Spleen (tissue), 11 donors: ENCODE data around the gene IL11RA. TPM values are rescaled to one million over a fixed set of nuclear protein-coding genes. Genes with fewer than 3 reads are reported as not detected.

Experiments
- DNase-seq: peaks from one replicate; pipeline ENCODE4 v3.0.0-alpha.2; 2020
- H3K27ac ChIP-seq, 8 donors: fragments of 200-600 bp; sonication (generic) in 7 of 8; 1 replicate in 4 of 8; 2 replicates in 4 of 8; pipeline versions ENCODE4 v1.5.0 to v1.8.0; 2016 to 2021; ENCODE audit warnings: inconsistent platforms in 4 of 8, mild to moderate bottlenecking in 4 of 8, moderate library complexity in 1 of 8
- H3K27me3 ChIP-seq, 7 donors: fragments of 200-600 bp; sonication (generic) in 6 of 7; replicated peaks in 1 of 7; 1 replicate in 4 of 7; 2 replicates in 3 of 7; pipeline versions ENCODE4 v1.5.0 to v1.8.0; 2016 to 2021; ENCODE audit warnings: inconsistent platforms in 3 of 7, mild to moderate bottlenecking in 1 of 7
- H3K36me3 ChIP-seq, 6 donors: fragments of 200-600 bp; sonication (generic) in 5 of 6; 1 replicate in 4 of 6; 2 replicates in 2 of 6; pipeline versions ENCODE4 v1.5.0 to v1.8.0; 2016 to 2021; ENCODE audit warnings: inconsistent platforms in 2 of 6
- H3K4me1 ChIP-seq, 6 donors: fragments of 200-600 bp; sonication (generic) in 5 of 6; 1 replicate in 3 of 6; 2 replicates in 3 of 6; pipeline versions ENCODE4 v1.5.0 to v1.8.0; 2016 to 2021; ENCODE audit warnings: inconsistent platforms in 3 of 6
- H3K4me3 ChIP-seq, 8 donors: fragments of 200-600 bp; sonication (generic) in 7 of 8; 1 replicate in 4 of 8; 2 replicates in 4 of 8; pipeline versions ENCODE4 v1.5.0 to v1.8.0; 2016 to 2021; ENCODE audit warnings: inconsistent platforms in 4 of 8, mild to moderate bottlenecking in 4 of 8, moderate library complexity in 2 of 8
- H3K9me3 ChIP-seq, 8 donors: fragments of 200-600 bp; sonication (generic) in 7 of 8; 1 replicate in 4 of 8; 2 replicates in 4 of 8; pipeline versions ENCODE4 v1.5.0 to v1.8.0; 2016 to 2021; ENCODE audit warnings: inconsistent platforms in 4 of 8
- POLR2A ChIP-seq, 3 donors: fragments of 450-650 bp; IDR thresholded peaks; one replicate each; pipeline ENCODE4 v1.5.1; 2017; ENCODE audit warnings: antibody characterized with exemption in 3 of 3, mild to moderate bottlenecking in 1 of 3
- POLR2AphosphoS5 ChIP-seq, 3 donors: sonication (generic); formaldehyde crosslinking; IDR thresholded peaks; one replicate each; pipeline ENCODE4 v1.5.1; 2017; ENCODE audit warnings: antibody characterized with exemption in 3 of 3
- WGBS, 5 donors: extraction: QIAGEN DNeasy Blood & Tissue Kit in 3 of 5; methylation state at CpG; one replicate each; pipeline versions ENCODE4 v1.1.5 to v1.1.7; 2013 to 2018; 5-methylcytosine and 5-hydroxymethylcytosine counted together
- intact Hi-C: fragments of 100-400 bp; cut with DNase I; formaldehyde crosslinking; loops from one replicate; pipeline ENCODE4 v1.15.0; 2023; ENCODE audit warnings: low total_unique reads
- polyA plus RNA-seq, 3 donors: library from polyadenylated mRNA; stranded (reverse); fragments of 200-250 nt; gene quantifications; one replicate each; pipeline ENCODE4 v1.2.1, GENCODE V29; 2013
- total RNA-seq, 7 donors: library from RNA; depleted of rRNA in 3 of 7; stranded (reverse); fragments of >200 nt in 3 of 7; fragmentation: NEBNext Ultra II Directional in 4 of 7; extraction: Animal tissue kit (Norgen Biotek cat#: 25700) in 4 of 7; gene quantifications; one replicate each; pipeline versions ENCODE4 v1.1.0 to v1.2.1, GENCODE V29; 2016 to 2021
- TF ChIP-seq, protein P1 (sequence below), 11 experiments: fragments of 200-600 bp in 7 of 11; fragments of 450-650 bp in 4 of 11; sonication (generic) in 4 of 11; IDR thresholded peaks in 8 of 11; conservative IDR thresholded peaks in 3 of 11; 1 replicate in 7 of 11; 2 replicates in 4 of 11; pipeline versions ENCODE4 v1.4.0 to v1.8.0; 2016 to 2021; ENCODE audit warnings: antibody characterized with exemption in 11 of 11, inconsistent platforms in 4 of 11, mild to moderate bottlenecking in 1 of 11
- donor health status: healthy with polysubstance abuse.
- donor health status: DM: no; HTN: no; CAD: no; lungs with moderate emphysema.
- donor health status: DM: no; HTN: no; CAD: no.
- donor health status: Bipolar disorder and iron deficiency.
- donor health status: healthy.
- donor health status: DM: no; HTN: no; CAD: no.
- donor health status: DM: yes; HTN: yes; CAD: no.

The IL11RA gene
- total and polyA plus RNA-seq, 10 donors, result 16.3 to 43.9 (median 28.9) TPM

DNA sequence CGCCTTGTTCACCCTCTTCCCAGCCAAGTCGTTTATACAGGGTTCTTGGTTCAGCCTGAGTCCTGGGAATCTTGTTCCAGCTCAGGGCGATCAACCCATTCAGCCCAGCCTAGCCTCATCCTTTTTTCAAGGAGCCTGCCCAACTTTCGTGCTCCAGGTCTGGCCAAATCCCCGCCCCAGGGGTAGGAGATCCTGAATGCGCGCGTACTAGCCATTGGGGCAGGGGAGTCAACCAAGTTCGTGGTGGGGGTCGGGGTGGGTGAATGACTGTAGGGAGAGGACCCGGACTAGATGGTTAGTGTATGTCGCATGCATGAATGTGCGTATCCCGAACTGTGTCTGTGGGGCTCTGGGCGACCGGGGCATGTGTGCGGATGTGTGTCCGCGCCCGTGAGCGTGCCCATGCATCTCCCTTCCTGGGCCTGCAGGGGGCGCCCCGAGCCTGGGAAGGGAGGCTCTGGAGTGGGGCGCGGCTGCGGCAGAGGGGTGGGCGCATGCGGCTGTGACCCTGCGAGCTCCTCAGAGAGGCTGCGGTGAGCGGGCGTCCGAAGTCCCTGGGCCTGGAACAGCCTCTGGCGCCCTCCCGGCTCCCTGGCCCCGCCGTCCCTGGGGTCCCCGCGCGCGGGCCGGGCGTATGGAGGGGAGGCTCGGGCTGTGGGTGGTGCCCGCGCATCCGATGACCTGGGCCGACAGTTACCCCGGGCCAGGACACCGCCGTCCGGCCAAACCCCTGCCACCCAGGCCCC lies 49.2 kb downstream of the IL11RA start:
- H3K4me1 ChIP-seq, result peaks cover 0 to 18% (median 15%) of the 10 kb centered on the region in 6 donors
- intact Hi-C loops, result no loop called here
- H3K9me3 ChIP-seq, result no peaks in the 10 kb centered on the region
- peaks cover 0 to 14% (median 0%) of the 10 kb centered on the region in 7 donors for H3K27me3 ChIP-seq
- TF ChIP-seq POLR2A (IDR thresholded peaks at IDR 0.05) (no peak), POLR2AphosphoS5 (IDR thresholded peaks at IDR 0.05) (peak; percentile 33 to 70 (median 59))
- TF ChIP-seq, protein P1, sequence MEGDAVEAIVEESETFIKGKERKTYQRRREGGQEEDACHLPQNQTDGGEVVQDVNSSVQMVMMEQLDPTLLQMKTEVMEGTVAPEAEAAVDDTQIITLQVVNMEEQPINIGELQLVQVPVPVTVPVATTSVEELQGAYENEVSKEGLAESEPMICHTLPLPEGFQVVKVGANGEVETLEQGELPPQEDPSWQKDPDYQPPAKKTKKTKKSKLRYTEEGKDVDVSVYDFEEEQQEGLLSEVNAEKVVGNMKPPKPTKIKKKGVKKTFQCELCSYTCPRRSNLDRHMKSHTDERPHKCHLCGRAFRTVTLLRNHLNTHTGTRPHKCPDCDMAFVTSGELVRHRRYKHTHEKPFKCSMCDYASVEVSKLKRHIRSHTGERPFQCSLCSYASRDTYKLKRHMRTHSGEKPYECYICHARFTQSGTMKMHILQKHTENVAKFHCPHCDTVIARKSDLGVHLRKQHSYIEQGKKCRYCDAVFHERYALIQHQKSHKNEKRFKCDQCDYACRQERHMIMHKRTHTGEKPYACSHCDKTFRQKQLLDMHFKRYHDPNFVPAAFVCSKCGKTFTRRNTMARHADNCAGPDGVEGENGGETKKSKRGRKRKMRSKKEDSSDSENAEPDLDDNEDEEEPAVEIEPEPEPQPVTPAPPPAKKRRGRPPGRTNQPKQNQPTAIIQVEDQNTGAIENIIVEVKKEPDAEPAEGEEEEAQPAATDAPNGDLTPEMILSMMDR (IDR thresholded peaks at IDR 0.05 in 8 of 11, conservative IDR thresholded peaks at IDR 0.05 in 3 of 11), result peak; percentile 77 to 95 (median 90)
- peak; percentile 91 for DNase-seq
- peak overlapping the region; percentile 43 to 93 (median 64) for H3K4me3 ChIP-seq
- peak overlapping the region in 7 of 8 donors; percentile 22 to 82 (median 72) for H3K27ac ChIP-seq
- 11 to 27% (median 12%) methylated on average over 20 to 52 of the region's 52 CpGs for WGBS, 5 donors
- H3K36me3 ChIP-seq, result no peaks in the 10 kb centered on the region

DNA sequence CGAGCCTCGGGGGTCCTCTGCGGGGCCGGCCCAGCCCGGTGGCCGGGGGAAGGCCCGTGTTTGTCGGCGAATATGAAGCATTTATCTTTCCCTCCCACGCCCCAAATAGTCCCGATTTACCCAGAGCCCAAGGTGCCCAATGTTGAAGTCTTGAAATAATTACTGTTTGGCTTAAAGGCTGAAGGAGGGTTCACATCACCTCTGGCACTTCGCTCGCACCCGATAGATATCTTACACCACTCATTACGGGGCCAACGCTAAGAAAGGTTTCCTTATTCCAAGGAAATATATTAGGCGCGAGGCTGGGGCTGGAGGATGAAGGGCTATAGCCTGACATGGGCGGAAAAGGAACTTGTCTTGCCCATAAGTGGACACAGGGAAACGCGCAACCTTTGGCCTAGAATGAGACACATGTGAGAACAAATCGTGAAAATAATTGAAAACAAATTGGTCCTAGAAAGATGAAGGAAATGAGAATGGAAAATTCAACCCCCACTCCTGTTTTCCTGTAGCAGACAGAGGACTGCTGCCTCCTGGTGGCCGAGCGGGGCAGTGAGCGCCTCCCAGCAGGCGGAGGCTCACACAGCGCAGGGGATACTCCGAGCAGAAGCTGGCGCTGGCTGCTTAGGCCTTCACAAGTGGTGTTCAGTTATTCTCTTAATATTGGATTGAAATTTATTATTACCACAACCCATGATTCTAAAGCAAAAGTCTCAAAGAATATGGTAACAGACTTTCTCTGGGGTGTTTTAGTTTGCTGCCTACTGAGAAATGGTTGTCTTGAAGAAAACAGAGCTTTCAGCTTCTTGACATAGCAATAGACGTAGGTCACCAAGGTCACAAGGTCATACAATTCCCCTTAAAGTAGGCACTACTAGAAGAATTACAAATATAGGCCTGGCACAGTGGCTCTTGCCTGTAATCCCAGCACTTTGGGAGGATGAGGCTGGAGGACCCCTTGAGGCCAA lies 50.1 kb downstream of the IL11RA start:
- intact Hi-C loops, result no loop called here
- Histone ChIP-seq H3K36me3 (no peaks in the 10 kb centered on the region), H3K9me3 (no peaks in the 10 kb centered on the region), H3K4me1 (peaks cover 0 to 18% (median 15%) of the 10 kb centered on the region in 6 donors), H3K27ac (peak overlapping the region in 7 of 8 donors; percentile 22 to 82 (median 72)), H3K27me3 (peaks cover 0 to 14% (median 0%) of the 10 kb centered on the region in 7 donors), H3K4me3 (peak overlapping the region; percentile 43 to 93 (median 64))
- TF ChIP-seq POLR2A (IDR thresholded peaks at IDR 0.05), result no peak
- TF ChIP-seq, protein P1 (IDR thresholded peaks at IDR 0.05 in 8 of 11, conservative IDR thresholded peaks at IDR 0.05 in 3 of 11), result peak; percentile 86 to 99 (median 98)
- peak; percentile 52 to 59 (median 52) for TF ChIP-seq POLR2AphosphoS5 (IDR thresholded peaks at IDR 0.05)
- 2 to 6% (median 3%) methylated on average over 24 to 30 of the region's 30 CpGs for WGBS, 5 donors
- DNase-seq, result peak; percentile 94

DNA sequence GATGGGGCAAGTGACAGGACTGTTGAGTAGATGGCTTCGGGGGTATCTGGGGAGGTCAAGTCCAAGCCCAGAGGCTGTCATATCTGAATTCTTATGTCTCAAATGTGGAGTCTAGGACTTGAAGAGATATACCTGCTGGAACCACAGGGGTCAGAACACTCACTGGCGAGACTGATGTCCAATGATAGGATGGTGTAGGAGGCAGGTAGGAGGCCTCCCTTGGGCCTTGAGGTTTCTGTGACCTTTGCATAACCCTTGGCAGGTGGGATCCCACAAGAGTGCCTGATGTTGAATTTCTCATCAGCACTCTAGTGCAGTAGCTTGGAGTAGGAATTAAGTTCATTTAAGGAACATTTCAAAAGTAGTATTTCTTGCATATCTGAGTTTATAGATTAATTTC lies 55.1 kb downstream of the IL11RA start:
- H3K4me1 ChIP-seq, result peaks cover 3 to 25% (median 12%) of the 10 kb centered on the region in 6 donors
- DNase-seq, result no peak
- TF ChIP-seq, protein P1 (IDR thresholded peaks at IDR 0.05 in 8 of 11, conservative IDR thresholded peaks at IDR 0.05 in 3 of 11), result no peak
- no peak for TF ChIP-seq POLR2AphosphoS5 (IDR thresholded peaks at IDR 0.05)
- intact Hi-C loops, result no loop called here
- H3K4me3 ChIP-seq, result no peak overlapping the region
- H3K27ac ChIP-seq, result no peak overlapping the region
- no peaks in the 10 kb centered on the region for H3K36me3 ChIP-seq
- H3K9me3 ChIP-seq, result no peaks in the 10 kb centered on the region
- 70 to 86% (median 81%) methylated on average over 2 of the region's 2 CpGs for WGBS, 5 donors
- H3K27me3 ChIP-seq, result no peaks in the 10 kb centered on the region
